ENCODE measurements around the gene SPARCL1.

SPARCL1 gene

GRCh38 chr4:87530868-87531267 is 1.7 kb upstream of the SPARCL1 start:
- TF ChIP-seq EZH2phosphoT487 (IDR thresholded peaks at IDR 0.05; ENCODE audit: borderline replicate concordance) (no peak), CTCF (conservative IDR thresholded peaks at IDR 0.05; ENCODE audit: low read length) (no peak)
- no peaks in the 10 kb centered on the region for H3K4me1 ChIP-seq (ENCODE audit: insufficient read depth, low read length, poor library complexity, severe bottlenecking)
- H2AFZ ChIP-seq (ENCODE audit: low read length), result no peak overlapping the region
- no peaks in the 10 kb centered on the region for H3K9me3 ChIP-seq (ENCODE audit: insufficient read depth, low read depth, low read length)
- no peaks in the 10 kb centered on the region for H3K27me3 ChIP-seq (ENCODE audit: insufficient read depth, low read length, poor library complexity, severe bottlenecking)
- H3K4me3 ChIP-seq (ENCODE audit: low read length, poor library complexity, severe bottlenecking), result no peak overlapping the region
- no peaks in the 10 kb centered on the region for H3K9me2 ChIP-seq (replicated peaks; ENCODE audit: low read depth, low read length)
- no peak overlapping the region for H3K4me2 ChIP-seq (ENCODE audit: low read depth, low read length, poor library complexity, severe bottlenecking)
- H3K79me2 ChIP-seq (ENCODE audit: insufficient read depth, low read length), result no peaks in the 10 kb centered on the region
- H4K20me1 ChIP-seq (ENCODE audit: insufficient read depth, low read length, poor library complexity, severe bottlenecking), result no peaks in the 10 kb centered on the region
- H3K9ac ChIP-seq (ENCODE audit: low read depth, low read length, poor library complexity, severe bottlenecking), result no peak overlapping the region
- no peaks in the 10 kb centered on the region for H3F3A ChIP-seq (ENCODE audit: low read depth)
- H3K36me3 ChIP-seq (ENCODE audit: insufficient read depth, low read length), result no peaks in the 10 kb centered on the region

GRCh38 chr4:87530229-87530628 is 1.1 kb upstream of the SPARCL1 start:
- no peak for TF ChIP-seq EZH2phosphoT487 (IDR thresholded peaks at IDR 0.05; ENCODE audit: borderline replicate concordance)
- no peak for TF ChIP-seq CTCF (conservative IDR thresholded peaks at IDR 0.05; ENCODE audit: low read length)
- H3K9me3 ChIP-seq (ENCODE audit: insufficient read depth, low read depth, low read length), result no peaks in the 10 kb centered on the region
- no peak overlapping the region for H3K4me3 ChIP-seq (ENCODE audit: low read length, poor library complexity, severe bottlenecking)
- no peaks in the 10 kb centered on the region for H3K27me3 ChIP-seq (ENCODE audit: insufficient read depth, low read length, poor library complexity, severe bottlenecking)
- no peaks in the 10 kb centered on the region for H3K36me3 ChIP-seq (ENCODE audit: insufficient read depth, low read length)
- H3K4me1 ChIP-seq (ENCODE audit: insufficient read depth, low read length, poor library complexity, severe bottlenecking), result no peaks in the 10 kb centered on the region
- no peaks in the 10 kb centered on the region for H3K79me2 ChIP-seq (ENCODE audit: insufficient read depth, low read length)
- H2AFZ ChIP-seq (ENCODE audit: low read length), result no peak overlapping the region
- no peak overlapping the region for H3K9ac ChIP-seq (ENCODE audit: low read depth, low read length, poor library complexity, severe bottlenecking)
- H4K20me1 ChIP-seq (ENCODE audit: insufficient read depth, low read length, poor library complexity, severe bottlenecking), result no peaks in the 10 kb centered on the region
- H3K4me2 ChIP-seq (ENCODE audit: low read depth, low read length, poor library complexity, severe bottlenecking), result no peak overlapping the region
- no peaks in the 10 kb centered on the region for H3K9me2 ChIP-seq (replicated peaks; ENCODE audit: low read depth, low read length)
- no peaks in the 10 kb centered on the region for H3F3A ChIP-seq (ENCODE audit: low read depth)

- H3K4me2 ChIP-seq (ENCODE audit: low read depth, low read length, poor library complexity, severe bottlenecking), result no peak overlapping the region
These were observed 1.6 kb downstream of the SPARCL1 start for GRCh38 chr4:87527431-87528220.

More at GRCh38 chr4:87527431-87528220, 1.6 kb downstream of the SPARCL1 start:
- Histone ChIP-seq H2AFZ (ENCODE audit: low read length) (no peak overlapping the region), H3F3A (ENCODE audit: low read depth) (no peaks in the 10 kb centered on the region), H3K4me1 (ENCODE audit: insufficient read depth, low read length, poor library complexity, severe bottlenecking) (peaks cover under 1% of the 10 kb centered on the region), H3K27me3 (ENCODE audit: insufficient read depth, low read length, poor library complexity, severe bottlenecking) (no peaks in the 10 kb centered on the region), H3K36me3 (ENCODE audit: insufficient read depth, low read length) (no peaks in the 10 kb centered on the region), H3K4me3 (ENCODE audit: low read length, poor library complexity, severe bottlenecking) (no peak overlapping the region), H3K9me2 (replicated peaks; ENCODE audit: low read depth, low read length) (no peaks in the 10 kb centered on the region), H3K9me3 (ENCODE audit: insufficient read depth, low read depth, low read length) (peaks cover 14% of the 10 kb centered on the region), H4K20me1 (ENCODE audit: insufficient read depth, low read length, poor library complexity, severe bottlenecking) (no peaks in the 10 kb centered on the region), H3K9ac (ENCODE audit: low read depth, low read length, poor library complexity, severe bottlenecking) (no peak overlapping the region), H3K79me2 (ENCODE audit: insufficient read depth, low read length) (no peaks in the 10 kb centered on the region)
- no peak for TF ChIP-seq EZH2phosphoT487 (IDR thresholded peaks at IDR 0.05; ENCODE audit: borderline replicate concordance)
- TF ChIP-seq CTCF (conservative IDR thresholded peaks at IDR 0.05; ENCODE audit: low read length), result no peak

Data from Loucy (cell line).